HepG2 (cell line): ENCODE data around the gene DPP6.
"Not testable (repeated sequence)": the region's sequence is repeated elsewhere in the genome, so short reads cannot be mapped to it uniquely, and the experiment has no call there.

ENCODE experiments used
- EP300 ChIP-seq, 3 experiments: sonication (generic) in 1 of 3; formaldehyde crosslinking in 1 of 3; IDR thresholded peaks; 2 replicates each; pipeline versions ENCODE4 v1.5.1 to v1.6.1; 2011 to 2020; ENCODE audit warnings: low read depth in 2 of 3, low read length in 2 of 3, borderline replicate concordance in 1 of 3, improper control_type of control experiment in 1 of 3, mild to moderate bottlenecking in 1 of 3, missing genetic modification reagents in 1 of 3, moderate library complexity in 1 of 3
- ETV6 ChIP-seq: sonication (generic); formaldehyde crosslinking; conservative IDR thresholded peaks from 2 replicates; pipeline ENCODE4 v1.4.0; 2020; ENCODE audit warnings: missing genetic modification reagents
- KDM1A ChIP-seq: IDR thresholded peaks from 2 replicates; pipeline ENCODE4 v1.6.1; 2016; ENCODE audit warnings: missing compliant biosample characterization
- NFRKB ChIP-seq: fragments of 450-650 bp; IDR thresholded peaks from 2 replicates; pipeline ENCODE4 v1.6.1; 2017
- TAF1 ChIP-seq: sonication (generic); formaldehyde crosslinking; IDR thresholded peaks from 2 replicates; pipeline ENCODE4 v1.4.0; 2020; ENCODE audit warnings: missing genetic modification reagents
- ZNF556 ChIP-seq: sonication (generic); formaldehyde crosslinking; IDR thresholded peaks from 2 replicates; pipeline ENCODE4 v1.4.0; 2020; ENCODE audit warnings: mild to moderate bottlenecking, missing genetic modification reagents, borderline replicate concordance
- TF ChIP-seq, protein P1 (sequence below): sonication (generic); formaldehyde crosslinking; IDR thresholded peaks from 2 replicates; pipeline ENCODE4 v1.4.0; 2020; ENCODE audit warnings: low read depth, mild to moderate bottlenecking, missing genetic modification reagents
- TF ChIP-seq, protein P2 (sequence below): sonication (generic); formaldehyde crosslinking; IDR thresholded peaks from 2 replicates; pipeline ENCODE4 v1.5.0; 2020; ENCODE audit warnings: mild to moderate bottlenecking, missing genetic modification reagents, moderate library complexity

DNA sequence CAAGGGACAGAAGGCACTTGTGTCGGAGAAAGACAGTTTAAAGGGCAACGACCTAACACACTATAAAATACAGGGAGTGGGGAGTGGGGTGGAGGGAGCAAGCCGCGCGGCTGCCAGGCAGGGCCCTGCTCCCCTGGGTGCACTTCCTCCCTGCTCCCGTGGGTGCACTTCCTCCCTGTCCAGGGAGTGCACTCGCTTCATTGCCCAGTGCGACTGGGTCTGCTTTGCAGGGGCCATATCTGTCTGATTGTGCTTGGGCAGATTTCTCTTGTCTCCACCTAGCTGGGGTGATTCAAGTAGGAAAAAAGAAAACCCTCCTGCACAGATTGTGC is 94.5 kb downstream of the DPP6 start:
- TF ChIP-seq, protein P1, sequence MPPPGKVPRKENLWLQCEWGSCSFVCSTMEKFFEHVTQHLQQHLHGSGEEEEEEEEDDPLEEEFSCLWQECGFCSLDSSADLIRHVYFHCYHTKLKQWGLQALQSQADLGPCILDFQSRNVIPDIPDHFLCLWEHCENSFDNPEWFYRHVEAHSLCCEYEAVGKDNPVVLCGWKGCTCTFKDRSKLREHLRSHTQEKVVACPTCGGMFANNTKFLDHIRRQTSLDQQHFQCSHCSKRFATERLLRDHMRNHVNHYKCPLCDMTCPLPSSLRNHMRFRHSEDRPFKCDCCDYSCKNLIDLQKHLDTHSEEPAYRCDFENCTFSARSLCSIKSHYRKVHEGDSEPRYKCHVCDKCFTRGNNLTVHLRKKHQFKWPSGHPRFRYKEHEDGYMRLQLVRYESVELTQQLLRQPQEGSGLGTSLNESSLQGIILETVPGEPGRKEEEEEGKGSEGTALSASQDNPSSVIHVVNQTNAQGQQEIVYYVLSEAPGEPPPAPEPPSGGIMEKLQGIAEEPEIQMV, result not testable (repeated sequence)
- not testable (repeated sequence) for TF ChIP-seq NFRKB; KDM1A (CRISPR knock-in tag); ETV6; TAF1 (CRISPR knock-in tag); ZNF556 (CRISPR knock-in tag); EP300 (IDR thresholded peaks at IDR 0.05; ENCODE audit: low read depth in 2 of 2, low read length in 2 of 2); EP300 (CRISPR knock-in tag; IDR thresholded peaks at IDR 0.05; ENCODE audit: borderline replicate concordance)
- TF ChIP-seq, protein P2, sequence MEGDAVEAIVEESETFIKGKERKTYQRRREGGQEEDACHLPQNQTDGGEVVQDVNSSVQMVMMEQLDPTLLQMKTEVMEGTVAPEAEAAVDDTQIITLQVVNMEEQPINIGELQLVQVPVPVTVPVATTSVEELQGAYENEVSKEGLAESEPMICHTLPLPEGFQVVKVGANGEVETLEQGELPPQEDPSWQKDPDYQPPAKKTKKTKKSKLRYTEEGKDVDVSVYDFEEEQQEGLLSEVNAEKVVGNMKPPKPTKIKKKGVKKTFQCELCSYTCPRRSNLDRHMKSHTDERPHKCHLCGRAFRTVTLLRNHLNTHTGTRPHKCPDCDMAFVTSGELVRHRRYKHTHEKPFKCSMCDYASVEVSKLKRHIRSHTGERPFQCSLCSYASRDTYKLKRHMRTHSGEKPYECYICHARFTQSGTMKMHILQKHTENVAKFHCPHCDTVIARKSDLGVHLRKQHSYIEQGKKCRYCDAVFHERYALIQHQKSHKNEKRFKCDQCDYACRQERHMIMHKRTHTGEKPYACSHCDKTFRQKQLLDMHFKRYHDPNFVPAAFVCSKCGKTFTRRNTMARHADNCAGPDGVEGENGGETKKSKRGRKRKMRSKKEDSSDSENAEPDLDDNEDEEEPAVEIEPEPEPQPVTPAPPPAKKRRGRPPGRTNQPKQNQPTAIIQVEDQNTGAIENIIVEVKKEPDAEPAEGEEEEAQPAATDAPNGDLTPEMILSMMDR, result not testable (repeated sequence)
